AG09309 (cell line): ENCODE results near the gene C9orf50.

Experiments used
- DNase-seq: peaks from one replicate; pipeline ENCODE4 v3.0.0-alpha.2; 2010; ENCODE audit warnings: low read depth
- H3K4me3 ChIP-seq: 2 replicates; pipeline ENCODE4 v1.5.1; 2011; ENCODE audit warnings: mild to moderate bottlenecking, low read depth, low read length, moderate library complexity; ENCODE audit not compliant: control insufficient read depth
- TF ChIP-seq, protein P1 (sequence below): IDR thresholded peaks from 2 replicates; pipeline ENCODE4 v1.5.1; 2011; ENCODE audit warnings: mild to moderate bottlenecking, low read depth, low read length, inconsistent platforms; ENCODE audit not compliant: insufficient read depth, control insufficient read depth; ENCODE audit errors: missing control alignments

Gene C9orf50

DNA sequence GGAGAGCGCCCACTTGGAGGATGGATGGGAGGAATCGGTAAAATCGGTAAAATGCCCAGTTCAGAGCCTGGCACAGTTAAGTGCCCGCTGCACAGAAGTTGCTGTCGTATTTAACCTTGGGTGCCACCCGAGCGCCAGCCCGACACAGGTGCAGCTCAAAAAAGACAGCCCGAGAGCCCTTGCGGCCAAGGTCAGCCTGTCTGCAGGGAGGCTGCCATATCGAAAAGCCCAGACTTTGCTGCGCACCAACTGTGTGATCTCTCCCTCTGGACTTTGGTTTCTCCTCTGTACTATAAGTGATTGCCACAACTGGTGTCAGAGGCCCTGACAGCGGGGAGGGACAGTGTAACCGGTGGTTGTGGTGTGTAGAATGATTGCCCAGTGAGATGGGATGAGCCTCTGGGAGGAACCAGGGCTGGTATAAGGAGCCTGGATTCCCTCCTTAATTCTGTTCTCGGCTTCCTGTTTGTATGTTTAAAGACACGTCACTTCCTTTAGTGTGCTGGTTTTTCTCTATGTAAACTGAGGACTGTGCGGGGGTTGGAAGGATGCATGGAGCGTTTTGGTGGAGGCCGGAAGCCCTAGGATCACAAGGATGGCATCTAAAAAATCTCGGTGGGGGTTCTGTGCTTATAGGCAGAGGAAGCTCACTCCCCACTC lies 5.9 kb upstream of the C9orf50 start:
- TF ChIP-seq, protein P1, sequence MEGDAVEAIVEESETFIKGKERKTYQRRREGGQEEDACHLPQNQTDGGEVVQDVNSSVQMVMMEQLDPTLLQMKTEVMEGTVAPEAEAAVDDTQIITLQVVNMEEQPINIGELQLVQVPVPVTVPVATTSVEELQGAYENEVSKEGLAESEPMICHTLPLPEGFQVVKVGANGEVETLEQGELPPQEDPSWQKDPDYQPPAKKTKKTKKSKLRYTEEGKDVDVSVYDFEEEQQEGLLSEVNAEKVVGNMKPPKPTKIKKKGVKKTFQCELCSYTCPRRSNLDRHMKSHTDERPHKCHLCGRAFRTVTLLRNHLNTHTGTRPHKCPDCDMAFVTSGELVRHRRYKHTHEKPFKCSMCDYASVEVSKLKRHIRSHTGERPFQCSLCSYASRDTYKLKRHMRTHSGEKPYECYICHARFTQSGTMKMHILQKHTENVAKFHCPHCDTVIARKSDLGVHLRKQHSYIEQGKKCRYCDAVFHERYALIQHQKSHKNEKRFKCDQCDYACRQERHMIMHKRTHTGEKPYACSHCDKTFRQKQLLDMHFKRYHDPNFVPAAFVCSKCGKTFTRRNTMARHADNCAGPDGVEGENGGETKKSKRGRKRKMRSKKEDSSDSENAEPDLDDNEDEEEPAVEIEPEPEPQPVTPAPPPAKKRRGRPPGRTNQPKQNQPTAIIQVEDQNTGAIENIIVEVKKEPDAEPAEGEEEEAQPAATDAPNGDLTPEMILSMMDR: no peak
- no peak for DNase-seq
- peak overlapping the region; percentile 97 for H3K4me3 ChIP-seq

DNA sequence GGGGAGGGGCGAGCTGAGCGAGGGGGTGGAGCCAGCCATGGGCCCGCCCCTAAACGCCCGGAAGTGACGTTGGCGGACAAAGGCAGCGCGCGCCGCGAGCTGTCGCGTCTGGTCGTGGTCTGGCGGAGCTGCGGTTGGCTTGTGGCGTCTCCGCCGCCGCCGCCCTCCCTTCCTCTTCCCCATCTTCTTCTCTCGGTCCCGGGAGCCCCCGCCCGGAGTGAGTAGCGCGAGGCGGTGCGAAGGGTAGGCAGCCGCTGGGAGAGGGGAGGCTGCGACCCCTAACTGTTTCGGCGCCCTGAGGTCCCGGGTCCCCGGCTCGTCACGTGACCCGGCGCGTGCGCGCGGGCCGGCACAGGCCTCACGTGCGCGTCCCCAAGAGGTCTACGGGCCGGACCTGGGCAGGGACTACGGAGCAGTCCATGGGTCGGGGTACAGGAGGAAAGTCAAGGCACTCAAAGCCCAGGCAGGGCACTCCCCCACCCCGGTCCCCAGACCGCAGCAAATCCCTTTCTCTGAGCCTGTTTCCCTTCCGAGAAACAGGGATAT lies 5.3 kb upstream of the C9orf50 start, which contains the start of gene NTMT1:
TSS of gene NTMT1 (plus strand) at position 85 of the 546 bp plus-strand sequence. CDS start 6,541 bp downstream, outside the sequence.
- peak within 1 kb of the TSS; percentile 97 for H3K4me3 ChIP-seq
- DNase-seq: no peak
- TF ChIP-seq, protein P1: no peak

DNA sequence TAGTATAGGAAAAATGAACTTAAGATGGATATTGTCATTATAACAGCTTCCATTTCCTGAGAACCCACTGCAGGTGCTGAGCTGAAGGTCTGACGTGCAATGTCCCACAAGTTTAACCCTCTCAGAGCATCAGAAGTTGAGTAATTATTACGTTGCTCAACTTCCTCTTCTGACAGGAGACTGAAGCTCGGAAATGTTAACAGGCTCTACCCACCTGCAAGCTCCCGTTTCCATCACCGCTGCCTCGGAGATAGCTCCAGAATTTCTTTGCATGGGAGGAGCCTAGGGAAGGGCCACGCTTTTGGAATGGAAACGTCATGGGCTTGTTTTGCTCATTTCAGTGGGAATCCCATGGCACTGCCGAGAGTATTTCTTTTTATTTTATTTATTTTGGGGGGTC lies 4.0 kb upstream of the C9orf50 start:
- TF ChIP-seq, protein P1: no peak
- H3K4me3 ChIP-seq: no peak overlapping the region
- DNase-seq: no peak

DNA sequence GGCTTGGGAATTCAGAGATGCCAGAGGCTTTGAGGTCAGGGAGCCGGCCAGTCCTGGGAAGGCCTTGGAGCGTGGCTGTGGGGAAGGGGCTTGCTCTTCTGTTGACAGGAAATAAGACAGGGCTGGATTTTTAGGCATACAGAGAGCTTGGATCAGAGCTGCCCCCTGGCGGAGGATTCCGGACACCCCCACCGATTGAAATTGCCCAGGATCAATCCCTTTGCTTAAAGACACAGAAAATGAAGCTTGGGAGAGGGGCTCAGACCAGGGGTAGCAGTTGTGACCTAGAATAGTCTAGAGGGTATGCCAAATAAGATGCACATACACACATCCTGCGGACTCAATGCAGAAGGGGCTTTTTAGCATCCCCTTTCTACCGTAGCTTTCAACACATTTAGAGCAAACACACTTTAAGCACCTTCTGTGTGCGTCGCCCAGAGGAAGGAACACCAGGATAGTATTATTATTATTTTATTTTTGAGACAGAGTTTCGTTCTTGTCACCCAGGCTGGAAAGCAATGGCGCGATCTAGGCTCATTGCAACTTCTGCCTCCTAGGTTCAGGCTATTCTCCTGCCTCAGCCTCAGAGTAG lies 3.4 kb upstream of the C9orf50 start:
- TF ChIP-seq, protein P1: peak; percentile 83
- H3K4me3 ChIP-seq: no peak overlapping the region
- no peak for DNase-seq

DNA sequence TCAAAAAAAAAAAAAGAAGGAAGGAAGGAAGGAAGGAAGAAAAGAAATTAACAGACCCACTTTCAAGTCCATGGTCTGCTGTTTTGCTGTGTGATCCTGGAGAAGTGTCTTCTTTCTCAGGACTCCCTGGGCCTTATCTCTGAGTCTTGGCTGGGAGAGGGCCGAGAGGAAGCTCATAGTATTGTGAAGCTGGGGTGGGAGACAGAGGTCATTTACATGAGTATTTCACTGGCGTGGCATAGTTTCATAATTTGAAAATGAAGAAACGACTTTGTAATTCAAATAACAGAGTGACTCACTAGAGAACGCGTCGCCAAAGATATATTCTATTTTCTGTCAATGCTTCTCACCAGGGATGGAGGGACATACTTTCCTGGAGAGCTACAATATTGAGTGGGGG lies 2.4 kb upstream of the C9orf50 start:
- DNase-seq: peak; percentile 58
- no peak overlapping the region for H3K4me3 ChIP-seq
- TF ChIP-seq, protein P1: no peak

DNA sequence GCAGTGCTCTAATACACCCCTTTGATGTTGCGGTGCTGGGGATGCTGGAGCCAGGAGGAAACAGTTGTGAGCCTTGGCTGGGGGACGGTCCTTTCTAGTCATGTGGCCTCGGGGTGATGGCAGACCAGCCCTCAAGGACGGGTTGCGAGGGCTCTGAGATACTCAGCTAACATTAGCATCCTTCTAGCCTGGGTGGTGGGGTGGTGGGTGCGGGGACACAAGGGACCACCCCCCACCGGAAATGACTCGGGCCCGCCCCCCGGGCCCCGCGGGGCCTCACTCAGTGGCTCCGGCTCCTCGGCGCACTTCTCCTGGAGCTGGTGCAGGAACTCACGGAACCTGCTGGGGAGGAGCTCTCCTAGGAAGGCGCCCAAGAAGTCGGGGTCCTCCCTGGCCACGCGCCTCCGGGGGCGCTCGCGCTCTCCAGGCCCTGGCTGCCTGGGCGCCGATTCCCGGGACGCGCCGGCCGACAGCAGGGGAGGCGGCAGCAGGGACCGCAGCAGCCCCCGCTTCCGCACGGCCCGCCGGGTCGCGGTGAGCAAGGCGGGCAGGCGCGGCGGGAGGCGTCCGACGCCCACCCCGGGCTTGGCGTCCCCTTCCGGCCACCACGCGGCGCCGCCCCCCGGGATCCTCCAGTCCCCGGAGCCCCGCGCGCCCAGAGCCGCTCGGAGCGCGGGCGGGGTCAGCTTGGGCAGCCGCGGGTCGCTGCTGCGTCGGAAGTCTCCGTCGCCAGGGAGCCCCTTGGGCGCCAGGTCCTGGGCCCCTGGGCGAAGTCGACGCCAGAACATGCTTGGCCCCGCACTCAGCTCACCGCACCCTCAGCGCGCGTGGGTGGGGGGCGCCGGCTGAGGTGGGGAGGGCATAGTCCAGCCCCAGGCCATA lies 873 bp downstream of the C9orf50 start:
- DNase-seq: no peak
- TF ChIP-seq, protein P1: peak; percentile 25
- peak overlapping the region; percentile 46 for H3K4me3 ChIP-seq
